Osteoblast (primary cell): ENCODE data around the gene CSF2RB. TPM values are rescaled to one million over a fixed set of nuclear protein-coding genes. Genes with fewer than 3 reads are reported as not detected.

Experiments used
- DNase-seq: peaks from one replicate; pipeline ENCODE4 v3.0.0; 2011; ENCODE audit warnings: low spot score, mixed read lengths; ENCODE audit not compliant: insufficient read length; ENCODE audit errors: missing footprints
- H2AFZ ChIP-seq: 2 replicates; pipeline ENCODE4 v1.6.0; 2011; ENCODE audit warnings: mild to moderate bottlenecking, low read length
- H3K27ac ChIP-seq: 2 replicates; pipeline ENCODE4 v1.5.1; 2011; ENCODE audit warnings: mild to moderate bottlenecking, low read depth, low read length, moderate library complexity
- H3K27me3 ChIP-seq: 2 replicates; pipeline ENCODE4 v1.6.0; 2012; ENCODE audit warnings: mild to moderate bottlenecking, control low read depth, inconsistent platforms, low read length, moderate library complexity; ENCODE audit not compliant: insufficient read depth
- H3K36me3 ChIP-seq: 2 replicates; pipeline ENCODE4 v1.5.1; 2011; ENCODE audit warnings: mild to moderate bottlenecking, low read length, control low read depth, moderate library complexity; ENCODE audit not compliant: insufficient read depth
- H3K4me1 ChIP-seq: 2 replicates; pipeline ENCODE4 v1.5.1; 2011; ENCODE audit warnings: mild to moderate bottlenecking, low read length, control low read depth, moderate library complexity; ENCODE audit not compliant: insufficient read depth
- H3K4me2 ChIP-seq: 2 replicates; pipeline ENCODE4 v1.6.0; 2011; ENCODE audit warnings: mild to moderate bottlenecking, low read length; ENCODE audit not compliant: insufficient read depth
- H3K4me3 ChIP-seq: fragments of 200-600 bp; sonication (generic); 3 replicates; pipeline ENCODE4 v1.5.1; 2012; ENCODE audit warnings: mild to moderate bottlenecking, low read length, inconsistent platforms; ENCODE audit not compliant: insufficient read depth
- H3K79me2 ChIP-seq: 2 replicates; pipeline ENCODE4 v1.6.0; 2012; ENCODE audit warnings: mild to moderate bottlenecking, low read length, control low read depth, inconsistent platforms; ENCODE audit not compliant: insufficient read depth
- H3K9me3 ChIP-seq: 2 replicates; pipeline ENCODE4 v1.5.1; 2011; ENCODE audit warnings: low read depth, low read length, control low read depth
- H4K20me1 ChIP-seq: 2 replicates; pipeline ENCODE4 v1.6.0; 2012; ENCODE audit warnings: mild to moderate bottlenecking, low read length, control low read depth; ENCODE audit not compliant: insufficient read depth
- CTCF ChIP-seq: IDR thresholded peaks from 2 replicates; pipeline ENCODE4 v1.5.1; 2011; ENCODE audit warnings: mild to moderate bottlenecking, low read depth, low read length, moderate library complexity; ENCODE audit errors: extremely low read depth
- total RNA-seq: library from RNA; depleted of rRNA; stranded (reverse); fragments of >200 nt; gene quantifications from 2 replicates; pipeline ENCODE4 v1.2.3, GENCODE V29; 2012

Gene CSF2RB
- total RNA-seq, 1 donor, result 1.1 TPM

GRCh38 chr22:36891646-36892045 is 21.8 kb upstream of the CSF2RB start:
- Histone ChIP-seq H2AFZ (no peak overlapping the region), H3K4me3 (no peak overlapping the region), H3K36me3 (no peaks in the 10 kb centered on the region), H3K4me1 (no peaks in the 10 kb centered on the region), H3K79me2 (no peaks in the 10 kb centered on the region), H4K20me1 (no peaks in the 10 kb centered on the region), H3K27ac (no peak overlapping the region), H3K27me3 (peaks cover 15% of the 10 kb centered on the region), H3K4me2 (no peak overlapping the region), H3K9me3 (no peaks in the 10 kb centered on the region)
- TF ChIP-seq CTCF, result no peak
- no peak for DNase-seq

- DNase-seq, result no peak
- Histone ChIP-seq H4K20me1 (no peaks in the 10 kb centered on the region), H3K4me1 (no peaks in the 10 kb centered on the region), H3K36me3 (no peaks in the 10 kb centered on the region), H3K9me3 (no peaks in the 10 kb centered on the region), H3K27ac (no peak overlapping the region), H3K4me3 (no peak overlapping the region), H3K27me3 (peaks cover 20% of the 10 kb centered on the region), H3K4me2 (no peak overlapping the region), H3K79me2 (no peaks in the 10 kb centered on the region), H2AFZ (no peak overlapping the region)
- no peak for TF ChIP-seq CTCF
Observed at GRCh38 chr22:36892292-36892691, 21.1 kb upstream of the CSF2RB start.

GRCh38 chr22:36893262-36893661 is 20.2 kb upstream of the CSF2RB start:
- no peak for DNase-seq
- Histone ChIP-seq H3K79me2 (no peaks in the 10 kb centered on the region), H4K20me1 (no peaks in the 10 kb centered on the region), H3K4me2 (no peak overlapping the region), H3K9me3 (no peaks in the 10 kb centered on the region), H3K4me1 (no peaks in the 10 kb centered on the region), H3K36me3 (no peaks in the 10 kb centered on the region), H2AFZ (no peak overlapping the region), H3K4me3 (no peak overlapping the region), H3K27me3 (peaks cover 29% of the 10 kb centered on the region), H3K27ac (no peak overlapping the region)
- no peak for TF ChIP-seq CTCF

- TF ChIP-seq CTCF, result no peak
- no peaks in the 10 kb centered on the region for H4K20me1 ChIP-seq
- no peaks in the 10 kb centered on the region for H3K36me3 ChIP-seq
- H3K27ac ChIP-seq, result no peak overlapping the region
- peaks cover 37% of the 10 kb centered on the region for H3K27me3 ChIP-seq
- no peak overlapping the region for H2AFZ ChIP-seq
- no peaks in the 10 kb centered on the region for H3K9me3 ChIP-seq
- H3K4me1 ChIP-seq, result no peaks in the 10 kb centered on the region
- H3K4me3 ChIP-seq, result no peak overlapping the region
- H3K4me2 ChIP-seq, result no peak overlapping the region
- H3K79me2 ChIP-seq, result no peaks in the 10 kb centered on the region
- no peak for DNase-seq
Observed at GRCh38 chr22:36894266-36894665, 19.2 kb upstream of the CSF2RB start.
